Activated T-cell treated with anti-CD3 and anti-CD28 coated beads for 48 hours (primary cell): Measurements from ENCODE around the gene ZBTB20.

ENCODE experiments used
- DNase-seq: peaks from one replicate; pipeline ENCODE4 v3.0.0-alpha.2; 2020; ENCODE audit warnings: low read depth

The ZBTB20 gene

DNA sequence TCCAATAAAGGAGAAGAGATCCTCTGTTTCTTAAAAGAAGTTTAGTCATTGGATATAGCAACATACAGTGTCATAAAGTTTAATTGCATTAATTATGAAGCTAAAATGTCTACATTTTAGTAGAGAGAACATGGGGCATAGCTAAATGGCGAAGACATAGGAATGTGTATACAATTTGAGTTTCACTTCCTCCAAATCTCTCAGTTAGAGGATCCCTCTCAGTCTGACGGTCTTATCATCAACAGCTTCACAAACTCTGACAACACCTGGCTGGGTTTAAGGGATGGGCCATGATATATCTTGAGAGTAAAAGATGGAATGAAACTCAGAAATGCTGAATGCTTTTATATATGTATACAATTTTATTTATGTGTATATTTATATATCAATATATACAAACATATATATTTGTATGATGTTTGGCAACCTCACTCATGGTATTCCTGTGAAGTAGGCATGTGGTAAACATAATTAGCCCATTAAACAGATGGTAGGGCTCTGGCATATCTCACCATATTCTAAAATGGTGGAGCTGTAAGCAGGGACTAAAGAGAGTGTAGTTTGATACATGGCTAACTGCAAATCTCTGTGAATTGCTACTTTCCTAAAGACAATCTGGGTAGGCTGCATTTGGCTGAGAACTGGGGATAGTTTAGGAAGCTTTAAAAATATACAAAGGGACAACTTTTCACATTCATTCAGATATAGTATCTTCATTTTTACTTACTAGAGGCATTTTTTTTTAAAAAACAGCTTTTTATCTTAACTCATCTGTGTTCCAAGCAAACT is 741.7 kb downstream of the ZBTB20 start:
- no peak for DNase-seq

DNA sequence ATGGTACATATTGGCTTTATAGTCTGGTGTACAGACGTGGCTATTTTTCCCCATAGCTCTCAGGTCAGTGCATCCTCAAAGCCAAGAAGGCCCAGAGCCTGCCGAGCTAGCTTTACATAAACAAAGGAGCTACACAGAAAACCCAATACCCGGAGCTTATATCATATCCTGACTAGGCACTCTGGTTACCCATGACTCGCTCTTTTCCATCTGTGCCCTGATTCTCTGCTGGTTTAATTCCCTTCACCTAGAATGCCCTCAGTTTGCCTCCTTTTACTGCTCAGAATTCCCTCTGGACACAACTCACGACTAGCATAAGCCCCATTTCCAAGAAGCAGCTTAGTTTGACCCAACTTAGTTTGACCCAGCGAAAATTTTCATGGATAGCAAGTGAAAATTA is 742.5 kb downstream of the ZBTB20 start:
- DNase-seq = no peak

DNA sequence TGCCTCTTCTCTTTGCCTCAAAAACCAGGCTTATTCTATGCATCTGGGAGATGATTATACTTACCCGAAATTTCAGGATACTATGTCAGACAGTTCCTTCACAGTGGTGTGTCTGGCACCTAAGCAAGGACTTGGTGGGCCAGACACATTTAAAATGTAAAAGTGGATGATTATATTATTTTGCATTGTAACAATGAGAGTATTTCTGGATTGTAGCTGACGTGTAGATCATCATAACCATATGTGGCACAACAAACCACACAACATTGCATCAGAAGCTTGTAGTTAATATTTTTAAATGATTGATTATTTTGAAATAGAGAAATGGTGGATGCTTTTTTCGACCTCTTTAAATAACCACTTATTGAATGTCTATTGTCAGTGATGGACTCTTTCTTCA is 744.2 kb downstream of the ZBTB20 start:
- no peak for DNase-seq

DNA sequence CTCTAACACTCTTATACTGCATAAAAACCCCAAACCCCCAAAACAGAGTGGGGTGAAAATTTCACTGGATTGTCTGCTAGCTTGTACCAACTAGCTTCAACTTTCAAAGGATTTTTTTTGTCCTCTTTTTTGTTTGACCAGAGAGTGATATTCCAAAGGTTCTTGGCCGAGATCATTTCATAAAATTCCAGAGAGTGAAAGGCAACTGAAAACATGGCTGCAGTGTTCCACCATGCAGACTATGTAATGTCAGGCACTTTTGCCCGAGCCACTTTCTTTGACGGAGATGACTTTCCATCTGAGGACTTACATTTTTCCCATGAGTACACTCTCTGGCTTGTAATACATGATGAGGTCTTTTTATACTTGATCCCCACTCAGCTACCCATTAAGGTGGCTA is 745.7 kb downstream of the ZBTB20 start:
- DNase-seq = no peak

DNA sequence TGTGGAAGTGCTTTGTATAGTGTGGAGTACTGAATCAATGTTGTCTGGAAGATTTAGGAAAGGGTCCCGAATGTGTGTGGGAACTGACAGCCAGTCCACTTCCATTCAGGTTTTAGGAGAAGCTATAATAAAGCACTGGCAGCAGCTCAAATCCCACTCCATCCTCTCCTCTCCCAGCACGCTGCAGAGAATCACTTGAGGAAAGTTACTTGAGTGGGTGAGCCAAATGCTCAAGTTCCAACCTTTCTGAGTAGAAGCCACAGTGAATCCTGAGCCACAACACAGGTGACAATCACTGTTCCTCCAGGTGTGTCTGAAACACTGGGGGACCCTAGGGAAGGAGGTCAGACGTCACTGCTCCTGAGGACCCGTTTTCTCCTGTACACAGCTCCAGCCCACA is 746.7 kb downstream of the ZBTB20 start:
- no peak for DNase-seq

GRCh38 chr3:114394551-114394950 is 752.5 kb downstream of the ZBTB20 start:
- no peak for DNase-seq

- DNase-seq = no peak
Measured at GRCh38 chr3:114393367-114394072, 753.6 kb downstream of the ZBTB20 start.

- no peak for DNase-seq
Measured at GRCh38 chr3:114392831-114393230, 754.3 kb downstream of the ZBTB20 start.

- no peak for DNase-seq
Measured at GRCh38 chr3:114389156-114389555, 757.9 kb downstream of the ZBTB20 start.

DNA sequence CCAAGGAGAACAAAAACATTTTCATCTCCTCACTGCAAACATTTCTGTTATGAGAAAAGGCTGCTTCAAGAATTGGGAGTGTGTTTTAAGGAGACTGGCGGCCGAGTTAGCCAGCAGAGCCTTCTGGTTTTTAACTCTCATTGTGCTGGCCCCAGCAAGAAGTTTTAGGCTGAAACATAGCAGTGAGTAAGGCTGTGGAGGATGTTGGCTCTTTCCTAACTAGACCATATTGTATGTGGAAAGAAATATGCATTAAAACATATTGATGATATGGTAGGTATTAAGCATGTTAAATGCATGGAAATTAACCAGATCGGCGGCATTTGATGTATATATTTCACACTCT is 762.6 kb downstream of the ZBTB20 start:
- no peak for DNase-seq

- peak; percentile 63 for DNase-seq
Measured at GRCh38 chr3:114383875-114384557, 763.1 kb downstream of the ZBTB20 start.

GRCh38 chr3:114380233-114380651 is 766.8 kb downstream of the ZBTB20 start:
- no peak for DNase-seq

- DNase-seq = no peak
Measured at GRCh38 chr3:114379266-114379665, 767.8 kb downstream of the ZBTB20 start.

DNA sequence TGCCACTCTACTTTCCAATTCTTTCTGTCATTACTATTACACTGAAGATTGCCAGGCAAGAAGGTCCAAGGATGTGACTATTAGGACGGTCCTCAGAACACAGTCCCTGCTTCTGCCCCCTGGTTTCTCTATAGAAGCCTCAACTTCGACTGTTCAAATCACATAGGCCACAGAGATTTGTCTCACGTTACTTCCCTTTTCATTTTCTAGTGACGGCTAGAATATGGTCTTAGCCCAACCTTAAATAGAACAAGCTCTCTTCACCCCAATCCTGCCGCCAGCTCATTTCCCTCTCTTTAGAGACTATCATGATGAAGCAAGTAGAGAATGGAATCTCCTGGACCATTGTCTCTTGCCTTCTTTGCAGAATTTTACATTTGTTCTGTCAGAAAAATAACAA is 768.3 kb downstream of the ZBTB20 start:
- no peak for DNase-seq

DNA sequence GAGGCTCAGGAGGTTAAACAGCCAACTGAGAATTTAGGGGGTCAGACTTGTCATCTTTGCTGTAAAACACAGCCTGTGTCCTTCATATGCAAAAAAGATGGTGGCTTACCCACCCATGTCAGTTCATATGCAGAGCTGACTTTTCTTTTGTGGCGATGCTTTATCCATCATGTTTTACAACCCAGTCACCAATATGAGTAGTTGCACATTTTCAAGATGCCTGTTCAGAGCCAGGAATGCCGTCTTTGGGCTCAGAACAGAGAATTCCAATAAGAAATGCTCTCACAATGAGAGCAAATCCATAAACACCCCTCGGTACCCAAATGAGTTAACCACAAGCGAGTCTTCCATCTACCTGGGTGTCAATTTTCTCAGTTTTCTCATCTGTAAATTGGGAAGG is 769.7 kb downstream of the ZBTB20 start:
- no peak for DNase-seq

DNA sequence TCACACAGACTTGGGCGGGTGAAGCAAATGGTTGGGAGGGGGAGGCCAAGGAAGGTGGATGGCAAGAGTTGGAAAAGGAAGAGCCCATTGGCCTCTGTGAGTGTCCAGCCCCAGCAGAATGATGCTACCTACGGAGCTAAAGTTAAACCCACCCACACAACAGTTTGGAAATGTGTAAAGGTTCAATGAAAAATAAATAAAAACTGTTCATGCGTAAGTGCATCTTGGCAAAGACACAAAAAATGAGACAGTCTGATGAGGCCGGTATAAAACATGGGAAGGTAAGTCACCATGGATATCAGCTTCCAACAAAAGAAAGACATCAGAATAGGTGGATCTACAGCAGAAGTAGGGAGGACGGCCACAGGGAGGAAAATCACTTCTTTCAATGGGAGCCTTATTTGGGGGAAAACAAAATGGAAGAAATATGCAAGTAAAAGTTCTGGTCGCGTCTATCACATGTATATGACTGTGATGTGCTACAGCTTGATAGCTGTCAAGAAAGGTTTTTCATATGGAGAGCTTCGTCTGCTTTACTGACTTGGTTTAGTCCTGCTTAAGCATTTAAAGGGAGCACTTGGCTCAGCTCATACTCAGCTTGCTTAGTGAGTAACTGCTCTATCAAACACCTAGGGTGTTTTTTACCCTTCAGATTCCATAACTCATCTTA is 770.4 kb downstream of the ZBTB20 start:
- no peak for DNase-seq

- no peak for DNase-seq
Measured at GRCh38 chr3:114375608-114376421, 771.3 kb downstream of the ZBTB20 start.

DNA sequence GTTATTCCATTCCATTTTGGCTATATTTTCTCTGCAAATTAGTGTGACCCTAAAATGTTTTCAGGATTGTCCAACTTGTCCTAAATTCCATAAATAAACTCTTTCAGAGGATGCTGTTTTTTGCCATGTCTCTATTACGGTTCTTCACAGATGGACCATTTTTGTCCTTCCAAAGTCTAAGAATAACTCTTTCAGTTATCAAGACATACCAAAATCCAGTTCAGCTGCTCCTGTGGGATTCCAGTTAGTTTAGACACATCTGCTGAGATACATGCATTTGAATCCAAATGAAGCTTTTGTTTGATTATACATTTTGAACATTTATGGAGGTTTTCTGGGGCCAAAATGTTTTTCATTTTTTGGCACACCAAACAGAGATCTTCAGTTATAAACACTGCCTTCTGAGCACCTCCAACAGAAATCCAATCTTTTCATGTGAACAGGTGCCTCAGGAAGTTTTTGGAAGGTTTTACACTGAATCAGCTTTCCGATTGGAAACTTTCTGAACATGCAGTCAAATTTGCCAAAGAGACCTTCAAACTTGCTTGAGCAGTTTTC is 772.6 kb downstream of the ZBTB20 start:
- DNase-seq = no peak

GRCh38 chr3:114370537-114371174 is 776.4 kb downstream of the ZBTB20 start:
- no peak for DNase-seq

- no peak for DNase-seq
Measured at GRCh38 chr3:114365909-114366308, 781.2 kb downstream of the ZBTB20 start.
